GM12878 (cell line): ENCODE measurements around the gene MIER1. TPM values are rescaled to one million over a fixed set of nuclear protein-coding genes. Genes with fewer than 3 reads are reported as not detected.

Source experiments
- ATAC-seq: fragments of 200-7000 bp; cut with Tn5 transposase; 3 replicates; pipeline ENCODE4 v1.9.1; 2020; ENCODE audit warnings: mild to moderate bottlenecking, moderate library complexity
- BruUV-seq: library from RNA; stranded (reverse); fragments of 400-500 nt; replicated peaks from 2 replicates; lab custom pipeline; 2021; lab: Mats Ljungman, UMichigan
- CTCF ChIA-PET: fragments of 300-600 bp; sonication (Branson Sonifier 250); formaldehyde crosslinking; extraction: SDS; loops from one replicate; lab custom pipeline; 2021; ENCODE audit warnings: inconsistent platforms; lab: Yijun Ruan, JAX
- POLR2A ChIA-PET: fragments of 350-600 bp; formaldehyde crosslinking; extraction: SDS; loops from one replicate; lab custom pipeline; 2021; ENCODE audit warnings: inconsistent platforms; lab: Charles Lee
- RAD21 ChIA-PET: fragments of 300-600 bp; sonication (Branson Sonifier 250); formaldehyde crosslinking; loops from one replicate; lab custom pipeline; 2023; ENCODE audit warnings: antibody characterized with exemption; ENCODE audit not compliant: unreplicated experiment; lab: Charles Lee
- SMC1A ChIA-PET: fragments of 300-600 bp; sonication (Branson Sonifier 250); formaldehyde crosslinking; loops from one replicate; lab custom pipeline; 2023; ENCODE audit not compliant: unreplicated experiment, uncharacterized antibody; lab: Charles Lee
- DNase-seq: peaks from one replicate; pipeline ENCODE4 v3.0.0-alpha.2; 2011; ENCODE audit warnings: low read depth, low spot score
- FAIRE-seq: peaks from 3 replicates; lab custom pipeline; 2011; peaks lifted over from hg19 to GRCh38; lab: Jason Lieb, UNC
- H2AFZ ChIP-seq: 2 replicates; pipeline ENCODE4 v1.6.0; 2011; ENCODE audit warnings: low read depth, low read length, control low read depth; ENCODE audit not compliant: control insufficient read depth
- H3K27ac ChIP-seq: 2 replicates; pipeline ENCODE4 v1.5.1; 2011; ENCODE audit warnings: control low read depth; ENCODE audit not compliant: control insufficient read depth, insufficient read depth
- H3K27me3 ChIP-seq, 2 experiments: replicated peaks in 1 of 2; 2 replicates each; pipeline versions ENCODE4 v1.6.0 to v1.6.1; 2011; ENCODE audit warnings: low read length in 1 of 2; ENCODE audit not compliant: control insufficient read depth in 2 of 2, insufficient read depth in 2 of 2
- H3K36me3 ChIP-seq, 2 experiments: 2 replicates each; pipeline ENCODE4 v1.5.1; 2011; ENCODE audit warnings: low read length in 1 of 2; ENCODE audit not compliant: control insufficient read depth in 2 of 2, insufficient read depth in 2 of 2
- H3K4me1 ChIP-seq: 2 replicates; pipeline ENCODE4 v1.6.1; 2011; ENCODE audit warnings: mild to moderate bottlenecking, low read length, moderate library complexity, mixed read lengths; ENCODE audit not compliant: control insufficient read depth, insufficient read depth
- H3K4me2 ChIP-seq: 2 replicates; pipeline ENCODE4 v1.6.0; 2011; ENCODE audit warnings: control low read depth; ENCODE audit not compliant: control insufficient read depth, insufficient read depth
- H3K4me3 ChIP-seq: fragments of 200-600 bp; sonication (generic); 2 replicates; pipeline ENCODE4 v1.5.1; 2016
- H3K79me2 ChIP-seq: 2 replicates; pipeline ENCODE4 v1.6.0; 2011; ENCODE audit warnings: low read length; ENCODE audit not compliant: control insufficient read depth, insufficient read depth
- H3K9ac ChIP-seq: 2 replicates; pipeline ENCODE4 v1.8.0; 2011; ENCODE audit warnings: low read length, control low read depth, mixed read lengths; ENCODE audit not compliant: control insufficient read depth, insufficient read depth
- H3K9me3 ChIP-seq: replicated peaks from 3 replicates; pipeline ENCODE4 v1.5.1; 2011; ENCODE audit warnings: mild to moderate bottlenecking, low read length; ENCODE audit not compliant: control insufficient read depth, insufficient read depth
- H4K20me1 ChIP-seq: 2 replicates; pipeline ENCODE4 v1.6.0; 2011; ENCODE audit not compliant: control insufficient read depth, insufficient read depth
- ASH2L ChIP-seq: fragments of 300-600, 200-600 bp; sonication (generic); IDR thresholded peaks from 2 replicates; pipeline ENCODE4 v1.6.1; 2017; ENCODE audit warnings: low read depth, mild to moderate bottlenecking, borderline replicate concordance
- CEBPB ChIP-seq, 2 experiments: fragments of 150-350 bp in 1 of 2; IDR thresholded peaks; 2 replicates each; pipeline ENCODE4 v1.6.1; 2012 to 2014; ENCODE audit warnings: low read depth in 2 of 2, low read length in 2 of 2, borderline replicate concordance in 1 of 2, inconsistent platforms in 1 of 2
- ESRRA ChIP-seq: IDR thresholded peaks from 2 replicates; pipeline ENCODE4 v1.6.1; 2012; ENCODE audit warnings: mild to moderate bottlenecking, low read length, improper control_type of control experiment
- FOXK2 ChIP-seq: fragments of 450-650 bp; IDR thresholded peaks from 2 replicates; pipeline ENCODE4 v1.6.1; 2017; ENCODE audit warnings: mild to moderate bottlenecking, moderate library complexity
- GABPA ChIP-seq: IDR thresholded peaks from 2 replicates; pipeline ENCODE4 v1.6.1; 2014; ENCODE audit warnings: antibody characterized with exemption, low read depth, mild to moderate bottlenecking, inconsistent platforms
- HDAC2 ChIP-seq: fragments of 200-600 bp; sonication (generic); IDR thresholded peaks from 2 replicates; pipeline ENCODE4 v1.6.1; 2017
- HDAC6 ChIP-seq: fragments of 200-600 bp; sonication (generic); IDR thresholded peaks from one replicate; pipeline ENCODE4 v1.8.0; 2017; ENCODE audit warnings: antibody characterized with exemption; ENCODE audit not compliant: unreplicated experiment
- IKZF2 ChIP-seq, 2 experiments: fragments of 450-650 bp; IDR thresholded peaks; 2 replicates each; pipeline ENCODE4 v1.6.1; 2017; ENCODE audit warnings: mild to moderate bottlenecking in 2 of 2, moderate library complexity in 2 of 2
- JUNB ChIP-seq: IDR thresholded peaks from 2 replicates; pipeline ENCODE4 v1.6.1; 2016; ENCODE audit warnings: antibody characterized with exemption, mild to moderate bottlenecking
- KLF5 ChIP-seq: fragments of 450-650 bp; IDR thresholded peaks from 2 replicates; pipeline ENCODE4 v1.6.1; 2014; ENCODE audit warnings: mild to moderate bottlenecking; ENCODE audit not compliant: partially characterized antibody
- LARP7 ChIP-seq: fragments of 450-650 bp; IDR thresholded peaks from 2 replicates; pipeline ENCODE4 v1.6.1; 2017; ENCODE audit warnings: mild to moderate bottlenecking
- MTA2 ChIP-seq: fragments of 450-650 bp; IDR thresholded peaks from 2 replicates; pipeline ENCODE4 v1.6.1; 2016; ENCODE audit warnings: low read depth, mild to moderate bottlenecking, moderate library complexity
- NFIC ChIP-seq: IDR thresholded peaks from 2 replicates; pipeline ENCODE4 v1.6.1; 2012; ENCODE audit warnings: low read depth, mild to moderate bottlenecking, inconsistent platforms, low read length, moderate library complexity
- SIN3A ChIP-seq: IDR thresholded peaks from 2 replicates; pipeline ENCODE4 v1.6.1; 2012; ENCODE audit warnings: low read depth, low read length, improper control_type of control experiment
- STAT1 ChIP-seq: fragments of 450-650 bp; conservative IDR thresholded peaks from 2 replicates; pipeline ENCODE4 v1.6.1; 2014; ENCODE audit warnings: antibody characterized with exemption, mild to moderate bottlenecking
- TARDBP ChIP-seq: IDR thresholded peaks from 2 replicates; pipeline ENCODE4 v1.6.1; 2016; ENCODE audit warnings: borderline replicate concordance
- ZBED1 ChIP-seq: IDR thresholded peaks from 2 replicates; pipeline ENCODE4 v1.6.1; 2016; ENCODE audit warnings: borderline replicate concordance
- ZNF384 ChIP-seq: IDR thresholded peaks from 2 replicates; pipeline ENCODE4 v1.6.1; 2012; ENCODE audit warnings: low read depth, mild to moderate bottlenecking, low read length, improper control_type of control experiment, borderline replicate concordance
- WGBS: methylation state at CpG from one replicate; pipeline ENCODE4 v1.1.6; 2016; ENCODE audit warnings: low lambda C conversion rate; ENCODE audit not compliant: insufficient replicate concordance, insufficient coverage; ENCODE audit errors: missing lambda C conversion rate; 5-methylcytosine and 5-hydroxymethylcytosine counted together
- in situ Hi-C: fragments of 300-500 bp; cut with MboI; formaldehyde crosslinking; loops from 9 replicates; pipeline ENCODE4 v1.14.3; 2018; ENCODE audit warnings: mixed read lengths
- intact Hi-C: fragments of 100-400 bp; cut with micrococcal nuclease; formaldehyde crosslinking; loops from one replicate; pipeline ENCODE4 v1.14.2; 2022; ENCODE audit not compliant: unreplicated experiment
- polyA plus RNA-seq, 11 experiments: library from polyadenylated mRNA; depleted of rRNA in 4 of 11; unstranded in 6 of 11; stranded (reverse) in 5 of 11; fragments of >200 nt; fragmentation: Nextera tagmentation in 4 of 11; fragmentation: Illumina TruSeq in 1 of 11; extraction: Ambion mirVana in 4 of 11; extraction: Trizol in 1 of 11; gene quantifications; 1 replicate in 1 of 11; 2 replicates in 10 of 11; pipeline versions ENCODE4 v1.2.1 to v1.2.3, GENCODE V29; 2011 to 2016; ENCODE audit warnings: inconsistent platforms in 2 of 11, missing spikeins in 2 of 11, low read depth in 1 of 11
- total RNA-seq, 4 experiments: library from RNA; depleted of rRNA in 3 of 4; stranded (reverse); fragments of >200 nt in 3 of 4; fragmentation: Illumina TruSeq in 1 of 4; extraction: Trizol in 1 of 4; gene quantifications; 2 replicates each; pipeline versions ENCODE4 v1.2.1 to v1.2.3, GENCODE V29; 2013 to 2021
- TF ChIP-seq, protein P1 (sequence below): IDR thresholded peaks from 2 replicates; pipeline ENCODE4 v1.6.1; 2011; ENCODE audit warnings: borderline replicate concordance, low read depth, mild to moderate bottlenecking, moderate library complexity, mixed read lengths, low read length; ENCODE audit not compliant: insufficient read depth; ENCODE audit errors: extremely low read length

Gene MIER1
- total and polyA plus RNA-seq, 10 of the 15 experiments (the other 5 are each of a cell fraction or from before 2014, with no cell fraction given), result 13.6 to 39.8 (median 25.7) TPM

DNA sequence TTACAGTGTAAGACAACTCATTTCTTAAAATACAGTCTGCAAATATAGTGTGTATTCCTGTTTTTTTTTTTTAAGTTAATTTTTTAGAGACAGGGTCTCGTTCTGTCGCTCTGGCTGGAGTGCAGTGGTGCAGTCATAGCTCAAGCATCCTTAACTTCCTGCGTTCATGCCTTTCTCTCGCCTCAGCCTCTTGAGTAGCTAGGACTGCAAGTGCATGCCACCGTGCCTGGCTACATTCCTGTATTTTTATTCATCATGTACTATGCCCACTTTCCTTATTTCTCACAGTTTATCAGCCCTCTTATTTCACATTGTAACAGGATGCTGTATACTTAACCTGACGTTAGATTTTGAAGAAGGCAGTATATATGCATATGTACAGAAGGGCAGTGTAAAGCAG lies 26.7 kb downstream of the MIER1 start:
- intact Hi-C loops, result no loop called here
- SMC1A ChIA-PET, result interaction anchor here (1.0 kb wide), 1 partner anchor 13 kb away, joined by 4 read pairs; no protein-coding TSS in a partner anchor
- CTCF ChIA-PET, result interaction anchor here (0.6 kb wide), 1 partner anchor 17 kb away, joined by 3 read pairs; no protein-coding TSS in a partner anchor

DNA sequence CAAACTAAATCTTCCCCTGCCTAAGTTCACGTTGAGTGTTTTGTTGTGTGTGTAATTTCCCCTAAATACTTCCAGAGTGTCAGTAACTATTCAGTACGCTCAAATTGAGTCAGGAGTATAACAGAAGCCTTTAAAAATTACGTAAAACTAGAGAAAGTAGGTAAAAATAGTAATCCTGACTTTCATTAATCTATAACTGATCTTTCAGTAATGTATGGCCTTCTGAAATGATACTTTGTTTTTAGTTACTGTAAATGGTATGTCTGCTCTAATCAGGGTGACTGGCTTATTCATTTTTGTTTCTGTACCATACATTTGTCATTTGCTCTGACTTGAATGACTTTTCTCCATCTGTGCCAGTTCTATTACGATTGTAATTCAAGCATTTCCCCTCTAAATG lies 29.4 kb downstream of the MIER1 start:
- CTCF ChIA-PET, result no interaction called here
- Histone ChIP-seq H3K4me1 (no peaks in the 10 kb centered on the region), H2AFZ (no peak overlapping the region), H3K79me2 (peaks cover 4% of the 10 kb centered on the region), H3K9ac (no peak overlapping the region), H3K27ac (peak overlapping the region; percentile 37), H3K27me3 (no peaks in the 10 kb centered on the region), H3K9me3 (no peaks in the 10 kb centered on the region), H3K36me3 (peaks cover 3 to 32% of the 10 kb centered on the region in 2 experiments)
- POLR2A ChIA-PET, result no interaction called here
- BruUV-seq, result no TSS peak
- in situ Hi-C loops, result no loop called here
- DNase-seq, result no peak
- FAIRE-seq, result peak; percentile 57
- TF ChIP-seq MTA2, result peak; percentile 55
- peak; percentile 65 for TF ChIP-seq JUNB
- no peak for TF ChIP-seq KLF5
- peak in 1 of 2 experiments; percentile 23; a peak in 1 of 4 replicates for TF ChIP-seq IKZF2 (IDR thresholded peaks at IDR 0.05)
- TF ChIP-seq NFIC, result peak; percentile 51; the same call in 1 of the 2 replicates
- no peak for TF ChIP-seq LARP7
- TF ChIP-seq STAT1, result no peak
- TF ChIP-seq ASH2L, result no peak
- TF ChIP-seq, all 136 proteins: peak for 4
- WGBS, result 18% methylated on average over 4 of the region's 4 CpGs
- ChIA-PET RAD21 (no interaction called here), SMC1A (no interaction called here)
- intact Hi-C loops, result no loop called here
- Histone ChIP-seq H3K4me2 (no peak overlapping the region), H4K20me1 (no peaks in the 10 kb centered on the region), H3K4me3 (no peak overlapping the region)
- ATAC-seq, result peak; percentile 89

More for the DNA sequence above, 26.7 kb downstream of the MIER1 start:
- no peak for ATAC-seq
- Histone ChIP-seq H3K27me3 (no peaks in the 10 kb centered on the region), H3K4me3 (no peak overlapping the region), H3K27ac (no peak overlapping the region), H3K79me2 (peaks cover 6% of the 10 kb centered on the region), H3K4me1 (no peaks in the 10 kb centered on the region), H2AFZ (no peak overlapping the region), H3K4me2 (no peak overlapping the region), H3K9ac (no peak overlapping the region), H3K36me3 (peaks cover 5 to 37% of the 10 kb centered on the region in 2 experiments), H3K9me3 (no peaks in the 10 kb centered on the region), H4K20me1 (no peaks in the 10 kb centered on the region)
- POLR2A ChIA-PET, result no interaction called here
- no peak for FAIRE-seq
- RAD21 ChIA-PET, result interaction anchor here (0.6 kb wide), 1 partner anchor 102 kb away, joined by 3 read pairs; the partner anchor contains the start of gene SLC35D1
- no TSS peak for BruUV-seq
- no peak for DNase-seq
- WGBS, result 94% methylated on average over 6 of the region's 6 CpGs
- TF ChIP-seq FOXK2 (no peak), GABPA (no peak), ESRRA (no peak), SIN3A (no peak), JUNB (no peak), TARDBP (no peak), ZNF384 (no peak), ASH2L (no peak), CEBPB (IDR thresholded peaks at IDR 0.05; ENCODE audit: borderline replicate concordance in 1 of 2, low read depth in 2 of 2, low read length in 2 of 2) (no peak), HDAC2 (no peak), HDAC6 (no peak), ZBED1 (no peak)
- TF ChIP-seq, protein P1, sequence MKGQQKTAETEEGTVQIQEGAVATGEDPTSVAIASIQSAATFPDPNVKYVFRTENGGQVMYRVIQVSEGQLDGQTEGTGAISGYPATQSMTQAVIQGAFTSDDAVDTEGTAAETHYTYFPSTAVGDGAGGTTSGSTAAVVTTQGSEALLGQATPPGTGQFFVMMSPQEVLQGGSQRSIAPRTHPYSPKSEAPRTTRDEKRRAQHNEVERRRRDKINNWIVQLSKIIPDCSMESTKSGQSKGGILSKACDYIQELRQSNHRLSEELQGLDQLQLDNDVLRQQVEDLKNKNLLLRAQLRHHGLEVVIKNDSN, result no peak
- in situ Hi-C loops, result no loop called here
